SK-N-SH treated with all-trans-retinoic acid at 6 μM for 48 hours (cell line): ENCODE results near the gene MYH9.

Experiments
- ATAC-seq: fragments of 200-7000 bp; cut with Tn5 transposase; 3 replicates; pipeline ENCODE4 v1.9.1; 2020; ENCODE audit warnings: mild to moderate bottlenecking, moderate library complexity
- ARNTL ChIP-seq: fragments of 450-650 bp; formaldehyde crosslinking; IDR thresholded peaks from 2 replicates; pipeline ENCODE4 v1.5.0; 2020; ENCODE audit warnings: low read depth, mild to moderate bottlenecking, moderate library complexity, borderline replicate concordance
- CSDC2 ChIP-seq: fragments of 250-450 bp; sonication (Bioruptor Pico); IDR thresholded peaks from 2 replicates; pipeline ENCODE4 v1.5.0; 2020; ENCODE audit warnings: mild to moderate bottlenecking, moderate library complexity
- ISL1 ChIP-seq: fragments of 250-450 bp; sonication (Bioruptor Pico); IDR thresholded peaks from 2 replicates; pipeline ENCODE4 v2.1.2; 2022; ENCODE audit warnings: mild to moderate bottlenecking, moderate library complexity
- OSR1 ChIP-seq: fragments of 250-450 bp; sonication (Bioruptor Pico); IDR thresholded peaks from 2 replicates; pipeline ENCODE4 v1.8.0; 2022; ENCODE audit warnings: moderate library complexity, mild to moderate bottlenecking, inconsistent platforms
- PPARA ChIP-seq: fragments of 250-450 bp; sonication (Bioruptor Pico); IDR thresholded peaks from 2 replicates; pipeline ENCODE4 v1.5.0; 2020; ENCODE audit warnings: mild to moderate bottlenecking, borderline replicate concordance
- RARB ChIP-seq: fragments of 250-450 bp; sonication (Bioruptor Pico); IDR thresholded peaks from 2 replicates; pipeline ENCODE4 v1.8.0; 2021; ENCODE audit warnings: mild to moderate bottlenecking, moderate library complexity
- SNAI2 ChIP-seq: fragments of 250-450 bp; sonication (Bioruptor Pico); IDR thresholded peaks from 2 replicates; pipeline ENCODE4 v1.5.0; 2020; ENCODE audit warnings: mild to moderate bottlenecking, moderate library complexity
- TCF4 ChIP-seq: fragments of 250-450 bp; sonication (Bioruptor Pico); IDR thresholded peaks from 2 replicates; pipeline ENCODE4 v1.8.0; 2021; ENCODE audit warnings: mild to moderate bottlenecking, moderate library complexity, borderline replicate concordance
- ZC3H10 ChIP-seq: fragments of 250-450 bp; sonication (Bioruptor Pico); IDR thresholded peaks from 2 replicates; pipeline ENCODE4 v1.5.1; 2021; ENCODE audit warnings: mild to moderate bottlenecking, moderate library complexity
- ZFP3 ChIP-seq: fragments of 250-450 bp; sonication (Bioruptor Pico); IDR thresholded peaks from 2 replicates; pipeline ENCODE4 v1.5.0; 2020; ENCODE audit warnings: mild to moderate bottlenecking, moderate library complexity
- ZFP30 ChIP-seq: fragments of 450-650 bp; formaldehyde crosslinking; IDR thresholded peaks from 2 replicates; pipeline ENCODE4 v1.5.0; 2022; ENCODE audit warnings: mild to moderate bottlenecking, moderate library complexity
- ZNF565 ChIP-seq: fragments of 450-650 bp; formaldehyde crosslinking; conservative IDR thresholded peaks from 2 replicates; pipeline ENCODE4 v1.5.0; 2020; ENCODE audit warnings: low read depth, mild to moderate bottlenecking, moderate library complexity
- ZNF70 ChIP-seq: fragments of 450-650 bp; formaldehyde crosslinking; IDR thresholded peaks from 2 replicates; pipeline ENCODE4 v1.5.0; 2020; ENCODE audit warnings: mild to moderate bottlenecking, moderate library complexity
- ZNF8 ChIP-seq: fragments of 450-650 bp; formaldehyde crosslinking; IDR thresholded peaks from 2 replicates; pipeline ENCODE4 v1.5.0; 2020; ENCODE audit warnings: mild to moderate bottlenecking, moderate library complexity
- TF ChIP-seq, protein P1 (sequence below): fragments of 250-450 bp; sonication (Bioruptor Pico); IDR thresholded peaks from 2 replicates; pipeline ENCODE4 v1.8.0; 2020; ENCODE audit warnings: mild to moderate bottlenecking, moderate library complexity, borderline replicate concordance
- TF ChIP-seq, protein P2 (sequence below): fragments of 250-450 bp; sonication (Bioruptor Pico); IDR thresholded peaks from 2 replicates; pipeline ENCODE4 v1.5.0; 2020; ENCODE audit warnings: mild to moderate bottlenecking, moderate library complexity
- TF ChIP-seq, protein P3 (sequence below): fragments of 250-450 bp; sonication (Bioruptor Pico); IDR thresholded peaks from 2 replicates; pipeline ENCODE4 v1.8.0; 2021; ENCODE audit warnings: low read depth, mild to moderate bottlenecking, moderate library complexity, borderline replicate concordance
- TF ChIP-seq, protein P4 (sequence below): fragments of 250-450 bp; sonication (Bioruptor Pico); IDR thresholded peaks from 2 replicates; pipeline ENCODE4 v1.5.1; 2020; ENCODE audit warnings: low read depth, mild to moderate bottlenecking, moderate library complexity
- TF ChIP-seq, protein P5 (sequence below): fragments of 250-450 bp; sonication (Bioruptor Pico); IDR thresholded peaks from 2 replicates; pipeline ENCODE4 v1.5.1; 2021; ENCODE audit warnings: mild to moderate bottlenecking, moderate library complexity

Gene MYH9

DNA sequence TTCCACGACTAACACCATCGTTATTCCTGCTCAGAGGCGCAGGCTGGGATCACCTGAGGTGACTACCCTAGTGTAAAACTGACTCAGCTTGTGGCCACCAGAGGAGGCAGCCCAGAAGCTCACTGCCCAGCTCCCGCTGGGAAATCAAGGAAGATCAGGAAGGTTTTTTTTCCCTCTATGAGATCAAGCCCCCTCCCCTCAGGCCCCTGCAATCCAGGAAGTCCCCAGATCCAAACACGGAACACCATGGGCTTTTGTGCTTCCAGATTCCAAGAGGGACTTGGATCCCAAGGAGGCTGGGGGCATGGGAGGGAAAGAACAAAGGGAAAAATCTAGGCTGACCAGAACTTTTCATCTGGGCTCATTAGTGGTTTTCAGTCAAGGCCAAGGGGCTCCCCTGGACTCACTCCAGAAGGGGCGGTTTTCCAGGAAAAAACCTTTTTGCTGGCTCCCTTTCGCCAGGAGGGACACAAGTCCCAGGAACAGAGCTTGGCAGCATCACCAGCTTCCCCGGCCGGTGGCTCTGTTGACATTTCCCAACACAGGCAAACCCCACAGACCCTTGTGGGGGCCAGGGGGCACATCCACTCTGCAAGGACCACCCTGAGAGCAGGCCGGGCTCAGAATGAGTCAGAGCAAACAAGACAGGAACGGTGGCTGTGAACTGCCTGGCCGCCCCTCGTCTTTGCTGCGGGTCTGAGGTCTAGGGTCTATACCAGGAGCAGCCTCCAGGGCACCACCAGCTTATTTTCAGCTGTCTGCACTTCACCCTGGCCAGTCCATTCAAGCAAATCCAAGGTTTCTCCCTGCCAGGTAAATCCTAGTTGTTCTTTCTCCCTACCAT lies 36.8 kb downstream of the MYH9 start:
- TF ChIP-seq ARNTL (CRISPR knock-in tag), result no peak
- TF ChIP-seq, protein P1, sequence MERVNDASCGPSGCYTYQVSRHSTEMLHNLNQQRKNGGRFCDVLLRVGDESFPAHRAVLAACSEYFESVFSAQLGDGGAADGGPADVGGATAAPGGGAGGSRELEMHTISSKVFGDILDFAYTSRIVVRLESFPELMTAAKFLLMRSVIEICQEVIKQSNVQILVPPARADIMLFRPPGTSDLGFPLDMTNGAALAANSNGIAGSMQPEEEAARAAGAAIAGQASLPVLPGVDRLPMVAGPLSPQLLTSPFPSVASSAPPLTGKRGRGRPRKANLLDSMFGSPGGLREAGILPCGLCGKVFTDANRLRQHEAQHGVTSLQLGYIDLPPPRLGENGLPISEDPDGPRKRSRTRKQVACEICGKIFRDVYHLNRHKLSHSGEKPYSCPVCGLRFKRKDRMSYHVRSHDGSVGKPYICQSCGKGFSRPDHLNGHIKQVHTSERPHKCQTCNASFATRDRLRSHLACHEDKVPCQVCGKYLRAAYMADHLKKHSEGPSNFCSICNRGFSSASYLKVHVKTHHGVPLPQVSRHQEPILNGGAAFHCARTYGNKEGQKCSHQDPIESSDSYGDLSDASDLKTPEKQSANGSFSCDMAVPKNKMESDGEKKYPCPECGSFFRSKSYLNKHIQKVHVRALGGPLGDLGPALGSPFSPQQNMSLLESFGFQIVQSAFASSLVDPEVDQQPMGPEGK (CRISPR knock-in tag), result no peak
- peak; percentile 22 for ATAC-seq

DNA sequence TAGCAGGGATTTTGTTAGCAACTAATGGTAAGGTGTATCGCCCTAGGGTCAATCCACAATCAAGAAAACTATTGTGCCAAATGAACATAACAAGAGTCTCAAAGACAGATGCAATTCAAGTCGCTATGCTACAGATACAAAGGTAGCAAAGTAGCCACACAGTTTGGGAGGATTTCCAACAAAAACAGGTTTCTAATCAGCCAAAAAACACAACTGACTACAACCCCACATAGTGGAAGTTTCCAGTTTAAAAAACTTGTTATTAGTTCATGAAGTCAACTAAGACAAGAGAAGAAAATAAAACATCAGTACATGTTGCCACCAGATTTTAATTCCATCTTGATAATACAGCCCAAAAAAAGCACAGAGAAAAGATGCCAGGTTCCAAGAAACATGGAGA lies 38.0 kb downstream of the MYH9 start:
- TF ChIP-seq ZNF8 (CRISPR knock-in tag) (no peak), ISL1 (no peak), RARB (no peak)
- TF ChIP-seq, protein P2, sequence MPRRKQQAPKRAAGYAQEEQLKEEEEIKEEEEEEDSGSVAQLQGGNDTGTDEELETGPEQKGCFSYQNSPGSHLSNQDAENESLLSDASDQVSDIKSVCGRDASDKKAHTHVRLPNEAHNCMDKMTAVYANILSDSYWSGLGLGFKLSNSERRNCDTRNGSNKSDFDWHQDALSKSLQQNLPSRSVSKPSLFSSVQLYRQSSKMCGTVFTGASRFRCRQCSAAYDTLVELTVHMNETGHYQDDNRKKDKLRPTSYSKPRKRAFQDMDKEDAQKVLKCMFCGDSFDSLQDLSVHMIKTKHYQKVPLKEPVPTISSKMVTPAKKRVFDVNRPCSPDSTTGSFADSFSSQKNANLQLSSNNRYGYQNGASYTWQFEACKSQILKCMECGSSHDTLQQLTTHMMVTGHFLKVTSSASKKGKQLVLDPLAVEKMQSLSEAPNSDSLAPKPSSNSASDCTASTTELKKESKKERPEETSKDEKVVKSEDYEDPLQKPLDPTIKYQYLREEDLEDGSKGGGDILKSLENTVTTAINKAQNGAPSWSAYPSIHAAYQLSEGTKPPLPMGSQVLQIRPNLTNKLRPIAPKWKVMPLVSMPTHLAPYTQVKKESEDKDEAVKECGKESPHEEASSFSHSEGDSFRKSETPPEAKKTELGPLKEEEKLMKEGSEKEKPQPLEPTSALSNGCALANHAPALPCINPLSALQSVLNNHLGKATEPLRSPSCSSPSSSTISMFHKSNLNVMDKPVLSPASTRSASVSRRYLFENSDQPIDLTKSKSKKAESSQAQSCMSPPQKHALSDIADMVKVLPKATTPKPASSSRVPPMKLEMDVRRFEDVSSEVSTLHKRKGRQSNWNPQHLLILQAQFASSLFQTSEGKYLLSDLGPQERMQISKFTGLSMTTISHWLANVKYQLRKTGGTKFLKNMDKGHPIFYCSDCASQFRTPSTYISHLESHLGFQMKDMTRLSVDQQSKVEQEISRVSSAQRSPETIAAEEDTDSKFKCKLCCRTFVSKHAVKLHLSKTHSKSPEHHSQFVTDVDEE (CRISPR knock-in tag), result no peak
- TF ChIP-seq, protein P3, sequence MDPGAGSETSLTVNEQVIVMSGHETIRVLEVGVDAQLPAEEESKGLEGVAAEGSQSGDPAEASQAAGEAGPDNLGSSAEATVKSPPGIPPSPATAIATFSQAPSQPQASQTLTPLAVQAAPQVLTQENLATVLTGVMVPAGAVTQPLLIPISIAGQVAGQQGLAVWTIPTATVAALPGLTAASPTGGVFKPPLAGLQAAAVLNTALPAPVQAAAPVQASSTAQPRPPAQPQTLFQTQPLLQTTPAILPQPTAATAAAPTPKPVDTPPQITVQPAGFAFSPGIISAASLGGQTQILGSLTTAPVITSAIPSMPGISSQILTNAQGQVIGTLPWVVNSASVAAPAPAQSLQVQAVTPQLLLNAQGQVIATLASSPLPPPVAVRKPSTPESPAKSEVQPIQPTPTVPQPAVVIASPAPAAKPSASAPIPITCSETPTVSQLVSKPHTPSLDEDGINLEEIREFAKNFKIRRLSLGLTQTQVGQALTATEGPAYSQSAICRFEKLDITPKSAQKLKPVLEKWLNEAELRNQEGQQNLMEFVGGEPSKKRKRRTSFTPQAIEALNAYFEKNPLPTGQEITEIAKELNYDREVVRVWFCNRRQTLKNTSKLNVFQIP, result no peak
- ATAC-seq, result no peak

DNA sequence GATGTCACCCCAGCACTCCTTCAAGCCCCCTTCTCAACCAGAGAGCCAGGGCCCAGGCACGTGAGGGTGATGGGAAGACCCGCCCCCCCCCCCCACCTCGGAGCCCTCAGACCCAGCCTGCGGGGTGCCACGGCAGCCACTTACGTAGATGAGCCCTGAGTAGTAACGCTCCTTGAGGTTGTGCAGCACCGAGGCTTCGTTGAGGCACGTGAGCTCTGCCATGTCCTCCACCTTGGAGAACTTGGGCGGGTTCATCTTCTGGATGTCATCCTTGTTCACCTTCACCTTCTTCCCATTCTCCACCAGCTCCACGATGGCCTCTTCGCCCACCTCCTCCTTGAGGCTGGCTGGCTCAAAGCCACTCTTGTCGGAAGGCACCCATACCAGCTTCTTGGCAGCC lies 39.0 kb downstream of the MYH9 start:
- no peak for ATAC-seq
- TF ChIP-seq ZC3H10 (CRISPR knock-in tag) (no peak), TCF4 (CRISPR knock-in tag) (no peak), OSR1 (CRISPR knock-in tag) (no peak), SNAI2 (CRISPR knock-in tag) (no peak)

DNA sequence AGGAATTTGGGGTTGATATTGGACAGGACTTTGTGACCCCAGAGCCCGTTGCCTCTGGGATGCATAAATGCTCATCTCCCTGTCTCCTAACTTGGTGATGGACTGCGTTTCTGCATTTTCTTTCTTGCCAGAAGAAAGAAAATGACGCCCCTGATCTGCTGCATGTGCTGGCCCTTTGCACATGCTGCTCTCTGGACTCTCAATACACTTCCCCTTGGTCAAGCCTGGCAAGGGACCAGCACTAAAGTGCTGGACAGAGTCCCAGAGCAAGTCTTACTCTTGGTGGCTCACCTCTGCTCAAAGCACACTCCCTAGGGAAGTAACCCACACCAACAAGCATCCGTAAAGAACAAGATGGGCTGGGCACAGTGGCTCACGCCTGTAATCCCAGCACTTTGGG lies 40.7 kb downstream of the MYH9 start:
- TF ChIP-seq RARB (no peak), TCF4 (CRISPR knock-in tag) (no peak), OSR1 (CRISPR knock-in tag) (no peak), CSDC2 (CRISPR knock-in tag) (no peak), ZFP30 (CRISPR knock-in tag) (no peak), PPARA (no peak), ZNF70 (CRISPR knock-in tag) (no peak), ZNF565 (no peak), ARNTL (CRISPR knock-in tag) (no peak), ZFP3 (no peak)
- TF ChIP-seq, protein P3, result no peak
- TF ChIP-seq, protein P4, sequence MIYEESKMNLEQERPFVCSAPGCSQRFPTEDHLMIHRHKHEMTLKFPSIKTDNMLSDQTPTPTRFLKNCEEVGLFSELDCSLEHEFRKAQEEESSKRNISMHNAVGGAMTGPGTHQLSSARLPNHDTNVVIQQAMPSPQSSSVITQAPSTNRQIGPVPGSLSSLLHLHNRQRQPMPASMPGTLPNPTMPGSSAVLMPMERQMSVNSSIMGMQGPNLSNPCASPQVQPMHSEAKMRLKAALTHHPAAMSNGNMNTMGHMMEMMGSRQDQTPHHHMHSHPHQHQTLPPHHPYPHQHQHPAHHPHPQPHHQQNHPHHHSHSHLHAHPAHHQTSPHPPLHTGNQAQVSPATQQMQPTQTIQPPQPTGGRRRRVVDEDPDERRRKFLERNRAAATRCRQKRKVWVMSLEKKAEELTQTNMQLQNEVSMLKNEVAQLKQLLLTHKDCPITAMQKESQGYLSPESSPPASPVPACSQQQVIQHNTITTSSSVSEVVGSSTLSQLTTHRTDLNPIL (CRISPR knock-in tag), result no peak
- TF ChIP-seq, protein P5, sequence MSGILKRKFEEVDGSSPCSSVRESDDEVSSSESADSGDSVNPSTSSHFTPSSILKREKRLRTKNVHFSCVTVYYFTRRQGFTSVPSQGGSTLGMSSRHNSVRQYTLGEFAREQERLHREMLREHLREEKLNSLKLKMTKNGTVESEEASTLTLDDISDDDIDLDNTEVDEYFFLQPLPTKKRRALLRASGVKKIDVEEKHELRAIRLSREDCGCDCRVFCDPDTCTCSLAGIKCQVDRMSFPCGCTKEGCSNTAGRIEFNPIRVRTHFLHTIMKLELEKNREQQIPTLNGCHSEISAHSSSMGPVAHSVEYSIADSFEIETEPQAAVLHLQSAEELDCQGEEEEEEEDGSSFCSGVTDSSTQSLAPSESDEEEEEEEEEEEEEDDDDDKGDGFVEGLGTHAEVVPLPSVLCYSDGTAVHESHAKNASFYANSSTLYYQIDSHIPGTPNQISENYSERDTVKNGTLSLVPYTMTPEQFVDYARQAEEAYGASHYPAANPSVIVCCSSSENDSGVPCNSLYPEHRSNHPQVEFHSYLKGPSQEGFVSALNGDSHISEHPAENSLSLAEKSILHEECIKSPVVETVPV (CRISPR knock-in tag), result no peak
- TF ChIP-seq, protein P2 (CRISPR knock-in tag), result no peak
- TF ChIP-seq, all 23 proteins: peak for 0
- ATAC-seq, result no peak
